Measurements from ENCODE around the gene TCEA2.

TCEA2 gene

GRCh38 chr20:64035066-64035932 is 27.7 kb upstream of the TCEA2 start:
- no peak for DNase-seq (ENCODE audit: low read depth in 2 of 2, low spot score in 1 of 2)

- DNase-seq (ENCODE audit: low read depth in 2 of 2, low spot score in 1 of 2), result no peak
Observed at GRCh38 chr20:64035933-64036345, 27.1 kb upstream of the TCEA2 start, which contains the start of gene C20orf204. Gene C20orf204 (plus strand): TSS chr20:64036182. CDS start chr20:64036324, 142 bp downstream.

GRCh38 chr20:64036346-64037198 is 26.4 kb upstream of the TCEA2 start:
- DNase-seq (ENCODE audit: low read depth in 2 of 2, low spot score in 1 of 2), result no peak

- no peak for DNase-seq (ENCODE audit: low read depth in 2 of 2, low spot score in 1 of 2)
Observed at GRCh38 chr20:64037199-64037497, 25.9 kb upstream of the TCEA2 start.

- no peak for DNase-seq (ENCODE audit: low read depth in 2 of 2, low spot score in 1 of 2)
Observed at GRCh38 chr20:64037498-64038213, 25.3 kb upstream of the TCEA2 start.

GRCh38 chr20:64038224-64038564 is 24.8 kb upstream of the TCEA2 start:
- DNase-seq (ENCODE audit: low read depth in 2 of 2, low spot score in 1 of 2), result no peak

GRCh38 chr20:64038565-64039292 is 24.3 kb upstream of the TCEA2 start:
- peak; percentile 30 to 50 for DNase-seq (ENCODE audit: low read depth in 2 of 2, low spot score in 1 of 2)

GRCh38 chr20:64039293-64040160 is 23.5 kb upstream of the TCEA2 start:
- no peak for DNase-seq (ENCODE audit: low read depth in 2 of 2, low spot score in 1 of 2)

- DNase-seq (ENCODE audit: low read depth in 2 of 2, low spot score in 1 of 2), result no peak
Observed at GRCh38 chr20:64040231-64041039, 22.6 kb upstream of the TCEA2 start.

GRCh38 chr20:64041040-64041780 is 21.8 kb upstream of the TCEA2 start:
- DNase-seq (ENCODE audit: low read depth in 2 of 2, low spot score in 1 of 2), result no peak

GRCh38 chr20:64041781-64042053 is 21.3 kb upstream of the TCEA2 start:
- DNase-seq (ENCODE audit: low read depth in 2 of 2, low spot score in 1 of 2), result no peak

GRCh38 chr20:64042054-64042781 is 20.8 kb upstream of the TCEA2 start:
- DNase-seq (ENCODE audit: low read depth in 2 of 2, low spot score in 1 of 2), result no peak

- DNase-seq (ENCODE audit: low read depth in 2 of 2, low spot score in 1 of 2), result no peak
Observed at GRCh38 chr20:64043768-64044167, 19.2 kb upstream of the TCEA2 start.

GRCh38 chr20:64044484-64045247 is 18.3 kb upstream of the TCEA2 start:
- no peak for DNase-seq (ENCODE audit: low read depth in 2 of 2, low spot score in 1 of 2)

GRCh38 chr20:64045346-64046011 is 17.5 kb upstream of the TCEA2 start:
- no peak for DNase-seq (ENCODE audit: low read depth in 2 of 2, low spot score in 1 of 2)

GRCh38 chr20:64047046-64047389 is 16.0 kb upstream of the TCEA2 start:
- no peak for DNase-seq (ENCODE audit: low read depth in 2 of 2, low spot score in 1 of 2)

GRCh38 chr20:64047968-64048401 is 15.0 kb upstream of the TCEA2 start:
- DNase-seq (ENCODE audit: low read depth in 2 of 2, low spot score in 1 of 2), result no peak
